Hindlimb muscle (tissue), 1 donor: Measurements from ENCODE around the gene ATL1. TPM values are rescaled to one million over a fixed set of nuclear protein-coding genes. Genes with fewer than 3 reads are reported as not detected.
"Not testable (repeated sequence)": the region's sequence is repeated elsewhere in the genome, so short reads cannot be mapped to it uniquely, and the experiment has no call there.

Source experiments
- DNase-seq: peaks from one replicate; pipeline ENCODE4 v3.0.0-alpha.2; 2013
- polyA plus RNA-seq: library from polyadenylated mRNA; unstranded; fragments of 120-200 nt; gene quantifications from one replicate; pipeline ENCODE4 v1.2.1, GENCODE V29; 2013; ENCODE audit not compliant: insufficient read length

ATL1 gene
- polyA plus RNA-seq, 1 donor, result 4.4 TPM

- DNase-seq, result no peak
These were observed 43.6 kb downstream of the ATL1 start for GRCh38 chr14:50603565-50603964.

- no peak for DNase-seq
These were observed 45.8 kb downstream of the ATL1 start for GRCh38 chr14:50605766-50606165.

GRCh38 chr14:50606468-50606867 lies 46.5 kb downstream of the ATL1 start:
- no peak for DNase-seq

GRCh38 chr14:50607181-50607580 lies 47.2 kb downstream of the ATL1 start:
- DNase-seq, result no peak

GRCh38 chr14:50607761-50608160 lies 47.8 kb downstream of the ATL1 start:
- no peak for DNase-seq

- peak; percentile 51 for DNase-seq
These were observed 48.4 kb downstream of the ATL1 start for GRCh38 chr14:50608302-50608851.

- DNase-seq, result no peak
These were observed 50.5 kb downstream of the ATL1 start for GRCh38 chr14:50610465-50610864.

- no peak for DNase-seq
These were observed 52.9 kb downstream of the ATL1 start for GRCh38 chr14:50612806-50613205.

- DNase-seq, result no peak
These were observed 55.1 kb downstream of the ATL1 start for GRCh38 chr14:50615056-50615455.

GRCh38 chr14:50615552-50615951 lies 55.6 kb downstream of the ATL1 start:
- DNase-seq, result no peak

GRCh38 chr14:50616275-50616674 lies 56.3 kb downstream of the ATL1 start:
- no peak for DNase-seq

- no peak for DNase-seq
These were observed 59.7 kb downstream of the ATL1 start for GRCh38 chr14:50619569-50620141.

- DNase-seq, result no peak
These were observed 60.4 kb downstream of the ATL1 start for GRCh38 chr14:50620341-50620740.

GRCh38 chr14:50622978-50623377 lies 63.0 kb downstream of the ATL1 start:
- no peak for DNase-seq

GRCh38 chr14:50624447-50624846 lies 64.5 kb downstream of the ATL1 start:
- no peak for DNase-seq

GRCh38 chr14:50624947-50625346 lies 65.0 kb downstream of the ATL1 start:
- DNase-seq, result not testable (repeated sequence)

GRCh38 chr14:50631408-50631821 lies 71.5 kb downstream of the ATL1 start:
- DNase-seq, result no peak

GRCh38 chr14:50633954-50634353 lies 74.0 kb downstream of the ATL1 start:
- no peak for DNase-seq

- DNase-seq, result no peak
These were observed 75.2 kb downstream of the ATL1 start for GRCh38 chr14:50635141-50635540.

GRCh38 chr14:50647282-50647681 lies 87.3 kb downstream of the ATL1 start:
- no peak for DNase-seq

- DNase-seq, result no peak
These were observed 87.8 kb downstream of the ATL1 start for GRCh38 chr14:50647753-50648152.

- no peak for DNase-seq
These were observed 89.7 kb downstream of the ATL1 start for GRCh38 chr14:50649691-50650090.

- no peak for DNase-seq
These were observed 96.8 kb downstream of the ATL1 start for GRCh38 chr14:50656776-50657175.

GRCh38 chr14:50657753-50658152 lies 97.8 kb downstream of the ATL1 start:
- no peak for DNase-seq

GRCh38 chr14:50658203-50658602 lies 98.3 kb downstream of the ATL1 start:
- peak; percentile 56 for DNase-seq
